IPS DF 6.9 (cell line): ENCODE data around the gene OR10G4.
"Not testable (repeated sequence)": the region's sequence is repeated elsewhere in the genome, so short reads cannot be mapped to it uniquely, and the experiment has no call there.

Source experiments
- DNase-seq: peaks from one replicate; pipeline ENCODE4 v3.0.0-alpha.2; 2013; ENCODE audit warnings: low read depth, low spot score
- H3K27ac ChIP-seq: one replicate; pipeline ENCODE4 v1.5.1; 2013; ENCODE audit warnings: low read length, control low read depth
- H3K27me3 ChIP-seq: 2 replicates; pipeline ENCODE4 v1.6.1; 2013; ENCODE audit warnings: mild to moderate bottlenecking, low read length; ENCODE audit not compliant: control insufficient read depth, insufficient read depth
- H3K36me3 ChIP-seq: 2 replicates; pipeline ENCODE4 v1.6.1; 2013; ENCODE audit warnings: low read length; ENCODE audit not compliant: control insufficient read depth, insufficient read depth
- H3K4me1 ChIP-seq: 2 replicates; pipeline ENCODE4 v1.6.1; 2013; ENCODE audit warnings: low read length; ENCODE audit not compliant: control insufficient read depth, insufficient read depth
- H3K4me3 ChIP-seq: 2 replicates; pipeline ENCODE4 v1.5.1; 2013; ENCODE audit warnings: mild to moderate bottlenecking, low read length
- H3K9me3 ChIP-seq: 2 replicates; pipeline ENCODE4 v1.6.1; 2013; ENCODE audit warnings: low read length, inconsistent platforms; ENCODE audit not compliant: control insufficient read depth, insufficient read depth
- WGBS: extraction: QIAGEN DNeasy Blood & Tissue Kit; methylation state at CpG from one replicate; pipeline ENCODE4 v1.1.7; 2013; ENCODE audit warnings: mixed read lengths, missing lambda C conversion rate; ENCODE audit not compliant: insufficient read length, insufficient coverage; 5-methylcytosine and 5-hydroxymethylcytosine counted together

Gene OR10G4

GRCh38 chr11:124012697-124013096, at the start of gene OR10G4:
Gene OR10G4, plus strand, starts transcription at chr11:124012997. Its CDS starts 2,578 bp downstream, at chr11:124015575.
- H3K9me3 ChIP-seq: no peaks in the 10 kb centered on the region
- H3K36me3 ChIP-seq: no peaks in the 10 kb centered on the region
- no peaks in the 10 kb centered on the region for H3K4me1 ChIP-seq
- no peak within 1 kb of the TSS for H3K27ac ChIP-seq
- H3K27me3 ChIP-seq: no peaks in the 10 kb centered on the region
- no CpG with 5 or more reads among the region's 2 CpGs for WGBS
- DNase-seq: no peak
- H3K4me3 ChIP-seq: no peak within 1 kb of the TSS

GRCh38 chr11:123973816-123974215, 39.0 kb upstream of the OR10G4 start:
- Histone ChIP-seq H3K4me3 (no peak overlapping the region), H3K36me3 (no peaks in the 10 kb centered on the region), H3K27me3 (no peaks in the 10 kb centered on the region), H3K27ac (no peak overlapping the region), H3K9me3 (no peaks in the 10 kb centered on the region), H3K4me1 (no peaks in the 10 kb centered on the region)
- no CpG with 5 or more reads among the region's 1 CpG for WGBS
- DNase-seq: no peak

- WGBS: no CpG with 5 or more reads among the region's 18 CpGs
- Histone ChIP-seq H3K4me3 (no peak overlapping the region), H3K9me3 (no peaks in the 10 kb centered on the region), H3K27ac (no peak overlapping the region), H3K36me3 (no peaks in the 10 kb centered on the region), H3K27me3 (no peaks in the 10 kb centered on the region), H3K4me1 (no peaks in the 10 kb centered on the region)
- no peak for DNase-seq
Observed at GRCh38 chr11:123976770-123977560, 35.8 kb upstream of the OR10G4 start.

GRCh38 chr11:123977731-123978347, 35.0 kb upstream of the OR10G4 start, which contains the start of gene OR10S1:
Gene OR10S1, minus strand, starts transcription at chr11:123977781. Its CDS starts 117 bp downstream, at chr11:123977664.
- no peaks in the 10 kb centered on the region for H3K36me3 ChIP-seq
- no peaks in the 10 kb centered on the region for H3K9me3 ChIP-seq
- H3K27me3 ChIP-seq: no peaks in the 10 kb centered on the region
- H3K4me3 ChIP-seq: no peak within 1 kb of the TSS
- no peaks in the 10 kb centered on the region for H3K4me1 ChIP-seq
- H3K27ac ChIP-seq: no peak within 1 kb of the TSS
- DNase-seq: no peak

GRCh38 chr11:123979311-123979710, 33.5 kb upstream of the OR10G4 start:
- no peaks in the 10 kb centered on the region for H3K4me1 ChIP-seq
- H3K4me3 ChIP-seq: no peak overlapping the region
- no CpG with 5 or more reads among the region's 5 CpGs for WGBS
- no peak for DNase-seq
- no peaks in the 10 kb centered on the region for H3K36me3 ChIP-seq
- H3K27me3 ChIP-seq: no peaks in the 10 kb centered on the region
- no peak overlapping the region for H3K27ac ChIP-seq
- no peaks in the 10 kb centered on the region for H3K9me3 ChIP-seq

GRCh38 chr11:123995119-123995518, 17.7 kb upstream of the OR10G4 start, which contains the start of gene OR10G6:
Gene OR10G6, minus strand, starts transcription at chr11:123995161. Its CDS starts 0 bp downstream, at chr11:123995161.
- H3K27me3 ChIP-seq: no peaks in the 10 kb centered on the region
- no peak within 1 kb of the TSS for H3K4me3 ChIP-seq
- 100% methylated on average over 1 of the region's 1 CpG for WGBS
- H3K27ac ChIP-seq: no peak within 1 kb of the TSS
- H3K4me1 ChIP-seq: no peaks in the 10 kb centered on the region
- no peaks in the 10 kb centered on the region for H3K36me3 ChIP-seq
- DNase-seq: no peak
- no peaks in the 10 kb centered on the region for H3K9me3 ChIP-seq

GRCh38 chr11:124015837-124016236, 3.0 kb downstream of the OR10G4 start:
- not testable (repeated sequence) for DNase-seq, H3K27me3 ChIP-seq, H3K4me1 ChIP-seq, H3K9me3 ChIP-seq, H3K27ac ChIP-seq, H3K36me3 ChIP-seq, H3K4me3 ChIP-seq
- WGBS: no CpG with 5 or more reads among the region's 9 CpGs

GRCh38 chr11:124026498-124026897, 13.7 kb downstream of the OR10G4 start, which contains the start of gene OR10G8:
Gene OR10G8, plus strand, starts transcription at chr11:124026798. Its CDS starts 2,825 bp downstream, at chr11:124029623.
- WGBS: no CpG with 5 or more reads among the region's 2 CpGs
- Histone ChIP-seq H3K36me3 (no peaks in the 10 kb centered on the region), H3K27ac (no peak within 1 kb of the TSS), H3K9me3 (no peaks in the 10 kb centered on the region), H3K4me3 (no peak within 1 kb of the TSS), H3K27me3 (no peaks in the 10 kb centered on the region), H3K4me1 (no peaks in the 10 kb centered on the region)
- DNase-seq: no peak

GRCh38 chr11:124036666-124037065, 23.9 kb downstream of the OR10G4 start:
- no peaks in the 10 kb centered on the region for H3K36me3 ChIP-seq
- DNase-seq: no peak
- WGBS: no CpG with 5 or more reads among the region's 1 CpG
- no peaks in the 10 kb centered on the region for H3K9me3 ChIP-seq
- H3K4me3 ChIP-seq: no peak overlapping the region
- no peaks in the 10 kb centered on the region for H3K4me1 ChIP-seq
- no peaks in the 10 kb centered on the region for H3K27me3 ChIP-seq
- no peak overlapping the region for H3K27ac ChIP-seq

- no peak overlapping the region for H3K4me3 ChIP-seq
- no peak for DNase-seq
- no peaks in the 10 kb centered on the region for H3K27me3 ChIP-seq
- no peaks in the 10 kb centered on the region for H3K9me3 ChIP-seq
- no peaks in the 10 kb centered on the region for H3K4me1 ChIP-seq
- H3K36me3 ChIP-seq: no peaks in the 10 kb centered on the region
- WGBS: no CpG with 5 or more reads among the region's 9 CpGs
- no peak overlapping the region for H3K27ac ChIP-seq
Observed at GRCh38 chr11:124039557-124039956, 26.8 kb downstream of the OR10G4 start.
